IMR-90 (cell line): ENCODE results near the gene KRT6A. TPM values are rescaled to one million over a fixed set of nuclear protein-coding genes. Genes with fewer than 3 reads are reported as not detected.

Experiments used
- ATAC-seq: fragments of 200-7000 bp; cut with Tn5 transposase; 2 replicates; pipeline ENCODE4 v1.9.1; 2020; ENCODE audit warnings: low read depth, mild to moderate bottlenecking, moderate library complexity
- BruUV-seq: library from RNA; stranded (reverse); fragments of 400-500 nt; replicated peaks from 2 replicates; lab custom pipeline; 2021; lab: Mats Ljungman, UMichigan
- CTCF ChIA-PET: fragments of 300-600 bp; formaldehyde crosslinking; extraction: SDS; loops from one replicate; lab custom pipeline; 2021; ENCODE audit warnings: antibody characterized with exemption; lab: Yijun Ruan, JAX
- POLR2A ChIA-PET: fragments of 300-600 bp; sonication (Branson Sonifier 250); formaldehyde crosslinking; loops from one replicate; lab custom pipeline; 2022; ENCODE audit warnings: antibody characterized with exemption; ENCODE audit not compliant: unreplicated experiment; lab: Charles Lee
- DNase-seq: peaks from one replicate; pipeline ENCODE4 v3.0.0; 2013
- H2AFZ ChIP-seq: replicated peaks from 2 replicates; pipeline ENCODE3; 2013; ENCODE audit warnings: low read length, mild to moderate bottlenecking; ENCODE audit not compliant: poor library complexity
- H2AK5ac ChIP-seq: 2 replicates; pipeline ENCODE4 v1.6.1; 2013; ENCODE audit warnings: low read depth, low read length, inconsistent platforms
- H2AK9ac ChIP-seq: replicated peaks from 2 replicates; pipeline ENCODE3; 2013; ENCODE audit warnings: mild to moderate bottlenecking, low read depth, low read length, moderate library complexity; ENCODE audit not compliant: poor library complexity
- H2BK120ac ChIP-seq: 2 replicates; pipeline ENCODE4 v1.6.1; 2013; ENCODE audit warnings: low read depth, low read length, inconsistent platforms
- H2BK15ac ChIP-seq: 3 replicates; pipeline ENCODE4 v1.6.1; 2013; ENCODE audit warnings: low read depth, low read length, inconsistent platforms
- H2BK20ac ChIP-seq: 2 replicates; pipeline ENCODE4 v1.6.1; 2013; ENCODE audit warnings: low read depth, mild to moderate bottlenecking, inconsistent platforms, low read length, moderate library complexity
- H2BK5ac ChIP-seq: 2 replicates; pipeline ENCODE4 v1.6.1; 2013; ENCODE audit warnings: mild to moderate bottlenecking, low read depth, low read length, inconsistent platforms; ENCODE audit not compliant: poor library complexity, severe bottlenecking
- H3K14ac ChIP-seq: replicated peaks from 2 replicates; pipeline ENCODE4 v1.6.1; 2013; ENCODE audit warnings: low read depth, low read length, inconsistent platforms
- H3K18ac ChIP-seq: 2 replicates; pipeline ENCODE4 v1.6.1; 2013; ENCODE audit warnings: low read depth, low read length, control low read depth
- H3K23ac ChIP-seq: 2 replicates; pipeline ENCODE4 v1.6.1; 2013; ENCODE audit warnings: low read depth, low read length, inconsistent platforms
- H3K27ac ChIP-seq: 2 replicates; pipeline ENCODE4 v1.5.1; 2013; ENCODE audit warnings: mild to moderate bottlenecking, control low read depth, low read length; ENCODE audit not compliant: insufficient read depth
- H3K27me3 ChIP-seq: 2 replicates; pipeline ENCODE4 v1.6.1; 2013; ENCODE audit warnings: low read length; ENCODE audit not compliant: control insufficient read depth, insufficient read depth
- H3K36me3 ChIP-seq: 2 replicates; pipeline ENCODE4 v1.6.1; 2013; ENCODE audit warnings: low read length, mixed read lengths; ENCODE audit not compliant: control insufficient read depth, insufficient read depth
- H3K4ac ChIP-seq: 2 replicates; pipeline ENCODE4 v1.6.1; 2013; ENCODE audit warnings: low read depth, low read length, inconsistent platforms
- H3K4me1 ChIP-seq: 2 replicates; pipeline ENCODE4 v1.6.1; 2013; ENCODE audit warnings: low read length, mixed read lengths; ENCODE audit not compliant: control insufficient read depth, insufficient read depth
- H3K4me2 ChIP-seq: 2 replicates; pipeline ENCODE4 v1.6.1; 2013; ENCODE audit warnings: low read depth, mild to moderate bottlenecking, control low read depth, low read length, moderate library complexity
- H3K4me3 ChIP-seq: 2 replicates; pipeline ENCODE4 v1.5.1; 2013; ENCODE audit warnings: low read depth, mild to moderate bottlenecking, control low read depth, low read length, moderate library complexity; ENCODE audit not compliant: insufficient read depth
- H3K56ac ChIP-seq: 2 replicates; pipeline ENCODE4 v1.6.1; 2013; ENCODE audit warnings: low read length, inconsistent platforms; ENCODE audit not compliant: insufficient read depth; ENCODE audit errors: extremely low read depth
- H3K79me1 ChIP-seq, 2 experiments: 2 replicates each; pipeline ENCODE4 v1.6.1; 2013; ENCODE audit warnings: low read length in 2 of 2, inconsistent platforms in 1 of 2, low read depth in 1 of 2
- H3K9ac ChIP-seq: 2 replicates; pipeline ENCODE4 v1.6.1; 2013; ENCODE audit warnings: low read depth, low read length, control low read depth
- H3K9me1 ChIP-seq: 2 replicates; pipeline ENCODE4 v1.6.1; 2013; ENCODE audit warnings: low read length, inconsistent platforms; ENCODE audit not compliant: insufficient read depth
- H3K9me3 ChIP-seq: 2 replicates; pipeline ENCODE4 v1.6.1; 2013; ENCODE audit warnings: low read length; ENCODE audit not compliant: control insufficient read depth, insufficient read depth
- H4K20me1 ChIP-seq: 2 replicates; pipeline ENCODE4 v1.6.1; 2013; ENCODE audit warnings: low read length, inconsistent platforms; ENCODE audit not compliant: insufficient read depth
- H4K5ac ChIP-seq: 2 replicates; pipeline ENCODE4 v1.6.1; 2013; ENCODE audit warnings: mild to moderate bottlenecking, low read depth, low read length, control low read depth
- H4K8ac ChIP-seq, 2 experiments: 2 replicates each; pipeline ENCODE4 v1.6.1; 2013; ENCODE audit warnings: low read depth in 2 of 2, low read length in 2 of 2, control low read depth in 1 of 2, inconsistent platforms in 1 of 2
- H4K91ac ChIP-seq: 2 replicates; pipeline ENCODE4 v1.6.1; 2013; ENCODE audit warnings: low read depth, low read length, inconsistent platforms; ENCODE audit not compliant: insufficient read depth
- MAFK ChIP-seq: IDR thresholded peaks from 2 replicates; pipeline ENCODE4 v1.6.1; 2012; ENCODE audit warnings: low read depth, low read length, improper control_type of control experiment
- MXI1 ChIP-seq: IDR thresholded peaks from 2 replicates; pipeline ENCODE4 v1.6.1; 2012; ENCODE audit warnings: low read depth, mild to moderate bottlenecking, low read length, moderate library complexity, borderline replicate concordance
- WGBS, 2 experiments: methylation state at CpG; one replicate each; pipeline versions ENCODE4 v1.1.5 to v1.1.7; 2013; ENCODE audit warnings: missing lambda C conversion rate in 2 of 2; ENCODE audit not compliant: insufficient read length in 1 of 2; ENCODE audit errors: extremely low coverage in 2 of 2; 5-methylcytosine and 5-hydroxymethylcytosine counted together
- dilution Hi-C: fragments of 300-500 bp; cut with HindIII; formaldehyde crosslinking; loops from one replicate; pipeline ENCODE4 v1.14.3; 2018; ENCODE audit warnings: low sequenced_read_pairs; ENCODE audit not compliant: unreplicated experiment
- in situ Hi-C: fragments of 300-500 bp; cut with MboI; formaldehyde crosslinking; loops from 3 replicates; pipeline ENCODE4 v1.14.3; 2019; ENCODE audit warnings: low sequenced_read_pairs, inconsistent platforms, mixed read lengths
- intact Hi-C: fragments of 100-400 bp; cut with micrococcal nuclease; formaldehyde crosslinking; loops from 2 replicates; pipeline ENCODE4 v1.10.0; 2022
- polyA plus RNA-seq, 3 experiments: library from polyadenylated mRNA; depleted of rRNA; stranded (reverse); fragments of >200 nt; gene quantifications; 2 replicates each; pipeline ENCODE4 v1.2.3, GENCODE V29; 2012; ENCODE audit warnings: low replicate concordance in 1 of 3
- total RNA-seq: library from RNA; depleted of rRNA; stranded (reverse); fragments of >200 nt; gene quantifications from 2 replicates; pipeline ENCODE4 v1.2.3, GENCODE V29; 2012

Gene KRT6A
- total and polyA plus RNA-seq, 2 of the 4 experiments (the other 2 are of a cell fraction): not detected

DNA sequence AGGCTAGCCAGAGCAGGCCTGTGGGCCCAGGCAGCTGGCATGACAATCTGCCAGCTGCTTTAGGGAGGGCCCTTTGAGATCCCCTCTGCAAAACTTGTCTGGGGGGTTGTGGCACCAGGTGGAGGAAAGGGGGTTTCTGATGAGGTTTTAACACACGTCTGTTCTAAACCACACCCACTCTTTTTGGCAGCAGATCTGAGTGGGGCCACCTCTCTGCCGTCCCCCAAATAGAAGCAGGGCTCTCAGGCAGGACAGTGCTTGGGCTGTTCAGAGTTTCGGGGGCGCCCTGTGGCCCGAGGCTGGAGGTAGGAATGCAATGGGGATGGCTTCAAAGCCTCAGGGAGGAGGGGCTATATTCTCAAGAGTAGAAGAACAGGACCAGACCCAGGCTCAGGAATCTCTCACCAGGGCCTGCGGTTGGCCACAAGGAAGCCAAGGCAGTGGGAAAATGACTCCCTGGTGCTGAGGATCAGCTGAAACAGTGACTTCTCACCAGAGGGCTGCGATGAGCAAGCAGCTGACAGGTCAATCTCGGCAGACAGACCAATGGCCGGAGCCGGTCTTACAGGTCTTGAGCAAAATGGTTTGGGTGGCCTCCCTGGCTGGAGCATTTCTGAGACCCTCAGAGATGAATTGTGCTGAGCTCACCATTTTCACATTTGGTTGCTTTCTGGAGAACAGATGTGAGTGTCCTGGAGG, 28.7 kb upstream of the KRT6A start:
- Histone ChIP-seq H3K9me3 (no peaks in the 10 kb centered on the region), H2BK15ac (no peak overlapping the region), H3K4ac (no peak overlapping the region), H2AK5ac (no peak overlapping the region), H3K27me3 (peaks cover 37% of the 10 kb centered on the region), H3K18ac (no peak overlapping the region), H3K56ac (no peak overlapping the region), H3K14ac (no peak overlapping the region), H3K36me3 (no peaks in the 10 kb centered on the region), H3K4me3 (no peak overlapping the region), H3K79me1 (no peaks in the 10 kb centered on the region), H4K8ac (no peak overlapping the region), H2AK9ac (no peak overlapping the region), H3K9me1 (no peaks in the 10 kb centered on the region), H2BK120ac (no peak overlapping the region), H2BK20ac (no peak overlapping the region), H3K4me1 (no peaks in the 10 kb centered on the region), H4K20me1 (no peaks in the 10 kb centered on the region; the same call in 1 of the 2 replicates), H4K5ac (no peak overlapping the region), H3K27ac (no peak overlapping the region), H3K9ac (no peak overlapping the region), H3K23ac (no peak overlapping the region), H2BK5ac (no peak overlapping the region), H2AFZ (no peak overlapping the region), H4K91ac (no peak overlapping the region), H3K4me2 (no peak overlapping the region)
- in situ Hi-C loops (no loop called here), intact Hi-C loops (no loop called here), dilution Hi-C loops (no loop called here)
- DNase-seq (no peak), ATAC-seq (no peak)
- POLR2A ChIA-PET: no interaction called here
- 85% methylated on average over 4 of the region's 10 CpGs; no CpG with 5 or more reads in 1 of the 2 experiments for WGBS, 2 experiments
- BruUV-seq: no TSS peak
- CTCF ChIA-PET: no interaction called here
- TF ChIP-seq MAFK (peak; percentile 33; the same call in 1 of the 2 replicates), MXI1 (no peak)
